ENCODE data around the gene SUSD6. TPM values are rescaled to one million over a fixed set of nuclear protein-coding genes. Genes with fewer than 3 reads are reported as not detected.
"Not testable (repeated sequence)": the region's sequence is repeated elsewhere in the genome, so short reads cannot be mapped to it uniquely, and the experiment has no call there.

The SUSD6 gene
- total and polyA plus RNA-seq, 4 donors: 16.0 to 75.1 (median 61.0) TPM

GRCh38 chr14:69595336-69595735 lies 16.1 kb upstream of the SUSD6 start:
- no peaks in the 10 kb centered on the region for H3K9me3 ChIP-seq (ENCODE audit: control insufficient read depth in 4 of 4, insufficient read depth in 3 of 4, low read length in 3 of 4)
- no peak overlapping the region for H3K27ac ChIP-seq (ENCODE audit: low read depth in 1 of 2, low read length in 1 of 2)
- TF ChIP-seq CTCF (IDR thresholded peaks at IDR 0.05; ENCODE audit: control extremely low read depth, extremely low read depth): no peak
- H3K9ac ChIP-seq (ENCODE audit: insufficient read depth in 1 of 2, low read length in 2 of 2): no peak overlapping the region
- no peak for ATAC-seq (ENCODE audit: insufficient read depth, low FRiP score)
- WGBS, 2 donors: 94 to 97% methylated on average over 5 of the region's 5 CpGs
- peaks cover 0 to 15% (median 0%) of the 10 kb centered on the region in 5 donors for H3K4me1 ChIP-seq (ENCODE audit: control insufficient read depth in 5 of 5, insufficient read depth in 5 of 5, low read length in 5 of 5)
- H3K4me3 ChIP-seq: no peak overlapping the region
- DNase-seq: no peak
- no peaks in the 10 kb centered on the region for H3K27me3 ChIP-seq (ENCODE audit: control insufficient read depth in 3 of 3, insufficient read depth in 3 of 3, low read length in 2 of 3)
- no peaks in the 10 kb centered on the region for H3K36me3 ChIP-seq (ENCODE audit: control insufficient read depth in 4 of 4, insufficient read depth in 4 of 4, low read length in 4 of 4)

GRCh38 chr14:69599431-69599830 lies 12.0 kb upstream of the SUSD6 start:
- H3K36me3 ChIP-seq (ENCODE audit: control insufficient read depth in 4 of 4, insufficient read depth in 4 of 4, low read length in 4 of 4); H3K9me3 ChIP-seq (ENCODE audit: control insufficient read depth in 4 of 4, insufficient read depth in 3 of 4, low read length in 3 of 4); H3K27ac ChIP-seq (ENCODE audit: low read depth in 1 of 2, low read length in 1 of 2); H3K4me1 ChIP-seq (ENCODE audit: control insufficient read depth in 5 of 5, insufficient read depth in 5 of 5, low read length in 5 of 5); DNase-seq; ATAC-seq (ENCODE audit: insufficient read depth, low FRiP score); H3K9ac ChIP-seq (ENCODE audit: insufficient read depth in 1 of 2, low read length in 2 of 2); H3K4me3 ChIP-seq; H3K27me3 ChIP-seq (ENCODE audit: control insufficient read depth in 3 of 3, insufficient read depth in 3 of 3, low read length in 2 of 3): not testable (repeated sequence)
- 82 to 87% methylated on average over 5 of the region's 5 CpGs for WGBS, 2 donors

GRCh38 chr14:69600304-69600891 lies 11.0 kb upstream of the SUSD6 start:
- Histone ChIP-seq H3K36me3 (ENCODE audit: control insufficient read depth in 4 of 4, insufficient read depth in 4 of 4, low read length in 4 of 4) (no peaks in the 10 kb centered on the region), H3K4me1 (ENCODE audit: control insufficient read depth in 5 of 5, insufficient read depth in 5 of 5, low read length in 5 of 5) (no peaks in the 10 kb centered on the region), H3K9me3 (ENCODE audit: control insufficient read depth in 4 of 4, insufficient read depth in 3 of 4, low read length in 3 of 4) (no peaks in the 10 kb centered on the region), H3K27me3 (ENCODE audit: control insufficient read depth in 3 of 3, insufficient read depth in 3 of 3, low read length in 2 of 3) (no peaks in the 10 kb centered on the region), H3K9ac (ENCODE audit: insufficient read depth in 1 of 2, low read length in 2 of 2) (no peak overlapping the region), H3K4me3 (no peak overlapping the region), H3K27ac (ENCODE audit: low read depth in 1 of 2, low read length in 1 of 2) (no peak overlapping the region)
- no peak for ATAC-seq (ENCODE audit: insufficient read depth, low FRiP score)
- TF ChIP-seq CTCF (IDR thresholded peaks at IDR 0.05; ENCODE audit: control extremely low read depth, extremely low read depth): no peak
- no peak for DNase-seq
- 77 to 87% methylated on average over 3 of the region's 3 CpGs for WGBS, 2 donors

- H3K27me3 ChIP-seq (ENCODE audit: control insufficient read depth in 3 of 3, insufficient read depth in 3 of 3, low read length in 2 of 3): no peaks in the 10 kb centered on the region
- peaks cover 0 to 10% (median 4%) of the 10 kb centered on the region in 5 donors for H3K4me1 ChIP-seq (ENCODE audit: control insufficient read depth in 5 of 5, insufficient read depth in 5 of 5, low read length in 5 of 5)
- ATAC-seq (ENCODE audit: insufficient read depth, low FRiP score) (no peak), DNase-seq (no peak)
- TF ChIP-seq CTCF (IDR thresholded peaks at IDR 0.05; ENCODE audit: control extremely low read depth, extremely low read depth): no peak
- H3K9ac ChIP-seq (ENCODE audit: insufficient read depth in 1 of 2, low read length in 2 of 2): no peak overlapping the region
- H3K9me3 ChIP-seq (ENCODE audit: control insufficient read depth in 4 of 4, insufficient read depth in 3 of 4, low read length in 3 of 4): no peaks in the 10 kb centered on the region
- H3K36me3 ChIP-seq (ENCODE audit: control insufficient read depth in 4 of 4, insufficient read depth in 4 of 4, low read length in 4 of 4): no peaks in the 10 kb centered on the region
- no peak overlapping the region for H3K4me3 ChIP-seq
- no peak overlapping the region for H3K27ac ChIP-seq (ENCODE audit: low read depth in 1 of 2, low read length in 1 of 2)
Measured at GRCh38 chr14:69605738-69606137, 5.7 kb upstream of the SUSD6 start.
